Measurements from ENCODE around the gene SIX4. TPM values are rescaled to one million over a fixed set of nuclear protein-coding genes. Genes with fewer than 3 reads are reported as not detected.

SIX4 gene
- total RNA-seq, 1 donor from 2014 or later: 4.7 TPM

- FAIRE-seq (no peak), DNase-seq (ENCODE audit: low read depth) (no peak)
- TF ChIP-seq CTCF (IDR thresholded peaks at IDR 0.05; ENCODE audit: insufficient read depth, low read length, severe bottlenecking): no peak
- Histone ChIP-seq H3K27me3 (ENCODE audit: control insufficient read depth, insufficient read depth, low read length) (no peaks in the 10 kb centered on the region), H3K36me3 (ENCODE audit: control insufficient read depth, insufficient read depth, low read length) (no peaks in the 10 kb centered on the region), H3K4me3 (ENCODE audit: low read depth, low read length) (no peak overlapping the region)
Measured at GRCh38 chr14:60760209-60760608, 36.1 kb upstream of the SIX4 start.

GRCh38 chr14:60758885-60759284, 34.7 kb upstream of the SIX4 start:
- H3K27me3 ChIP-seq (ENCODE audit: control insufficient read depth, insufficient read depth, low read length): no peaks in the 10 kb centered on the region
- H3K36me3 ChIP-seq (ENCODE audit: control insufficient read depth, insufficient read depth, low read length): no peaks in the 10 kb centered on the region
- no peak overlapping the region for H3K4me3 ChIP-seq (ENCODE audit: low read depth, low read length)
- no peak for TF ChIP-seq CTCF (IDR thresholded peaks at IDR 0.05; ENCODE audit: insufficient read depth, low read length, severe bottlenecking)
- FAIRE-seq (no peak), DNase-seq (ENCODE audit: low read depth) (no peak)

GRCh38 chr14:60757567-60758002, 33.4 kb upstream of the SIX4 start:
- FAIRE-seq (no peak), DNase-seq (ENCODE audit: low read depth) (peak; percentile 93)
- no peaks in the 10 kb centered on the region for H3K36me3 ChIP-seq (ENCODE audit: control insufficient read depth, insufficient read depth, low read length)
- H3K27me3 ChIP-seq (ENCODE audit: control insufficient read depth, insufficient read depth, low read length): no peaks in the 10 kb centered on the region
- no peak overlapping the region for H3K4me3 ChIP-seq (ENCODE audit: low read depth, low read length)
- TF ChIP-seq CTCF (IDR thresholded peaks at IDR 0.05; ENCODE audit: insufficient read depth, low read length, severe bottlenecking): no peak

GRCh38 chr14:60756847-60757246, 32.7 kb upstream of the SIX4 start:
- no peak for TF ChIP-seq CTCF (IDR thresholded peaks at IDR 0.05; ENCODE audit: insufficient read depth, low read length, severe bottlenecking)
- Histone ChIP-seq H3K36me3 (ENCODE audit: control insufficient read depth, insufficient read depth, low read length) (no peaks in the 10 kb centered on the region), H3K4me3 (ENCODE audit: low read depth, low read length) (no peak overlapping the region), H3K27me3 (ENCODE audit: control insufficient read depth, insufficient read depth, low read length) (no peaks in the 10 kb centered on the region)
- FAIRE-seq: no peak
- DNase-seq (ENCODE audit: low read depth): no peak

GRCh38 chr14:60753264-60754119, 29.3 kb upstream of the SIX4 start:
- no peak for TF ChIP-seq CTCF (IDR thresholded peaks at IDR 0.05; ENCODE audit: insufficient read depth, low read length, severe bottlenecking)
- Histone ChIP-seq H3K27me3 (ENCODE audit: control insufficient read depth, insufficient read depth, low read length) (no peaks in the 10 kb centered on the region), H3K36me3 (ENCODE audit: control insufficient read depth, insufficient read depth, low read length) (no peaks in the 10 kb centered on the region), H3K4me3 (ENCODE audit: low read depth, low read length) (no peak overlapping the region)
- no peak for FAIRE-seq
- DNase-seq (ENCODE audit: low read depth): no peak
